Keratinocyte (primary cell): ENCODE results near the gene RAB11FIP4. TPM values are rescaled to one million over a fixed set of nuclear protein-coding genes. Genes with fewer than 3 reads are reported as not detected.

Experiments
- DNase-seq: peaks from one replicate; pipeline ENCODE4 v3.0.0-alpha.2; 2011; ENCODE audit warnings: low read depth, missing footprints, low spot score
- FAIRE-seq: peaks from 2 replicates; lab custom pipeline; 2011; peaks lifted over from hg19 to GRCh38; lab: Jason Lieb, UNC
- H2AFZ ChIP-seq: 2 replicates; pipeline ENCODE4 v1.6.0; 2012; ENCODE audit warnings: low read length, control low read depth, inconsistent platforms; ENCODE audit not compliant: control insufficient read depth
- H3K27ac ChIP-seq: 2 replicates; pipeline ENCODE4 v1.5.1; 2011; ENCODE audit warnings: low read length; ENCODE audit not compliant: control insufficient read depth, insufficient read depth
- H3K27me3 ChIP-seq: 3 replicates; pipeline ENCODE4 v1.6.0; 2011; ENCODE audit warnings: low read length; ENCODE audit not compliant: control insufficient read depth, insufficient read depth; ENCODE audit errors: extremely low read depth
- H3K36me3 ChIP-seq, 2 experiments: 2 replicates in 1 of 2; 3 replicates in 1 of 2; pipeline ENCODE4 v1.5.1; 2011; ENCODE audit warnings: low read length in 2 of 2, mild to moderate bottlenecking in 1 of 2; ENCODE audit not compliant: control insufficient read depth in 2 of 2, insufficient read depth in 2 of 2; ENCODE audit errors: extremely low read depth in 1 of 2
- H3K4me1 ChIP-seq: 3 replicates; pipeline ENCODE4 v1.5.1; 2011; ENCODE audit warnings: low read length; ENCODE audit not compliant: control insufficient read depth, insufficient read depth; ENCODE audit errors: extremely low read depth
- H3K4me2 ChIP-seq: 3 replicates; pipeline ENCODE4 v1.6.0; 2011; ENCODE audit warnings: low read depth, low read length; ENCODE audit not compliant: control insufficient read depth, insufficient read depth; ENCODE audit errors: extremely low read depth
- H3K4me3 ChIP-seq, 3 experiments: fragments of 200-600 bp in 1 of 3; sonication (generic) in 1 of 3; 2 replicates in 2 of 3; 3 replicates in 1 of 3; pipeline ENCODE4 v1.5.1; 2011 to 2016; ENCODE audit warnings: low read length in 3 of 3, mild to moderate bottlenecking in 3 of 3, control low read depth in 2 of 3, inconsistent platforms in 1 of 3, low read depth in 1 of 3, mixed read lengths in 1 of 3, mixed run types in 1 of 3, moderate library complexity in 1 of 3; ENCODE audit not compliant: control insufficient read depth in 2 of 3, insufficient read depth in 2 of 3; ENCODE audit errors: extremely low read depth in 1 of 3
- H3K79me2 ChIP-seq: 2 replicates; pipeline ENCODE4 v1.6.0; 2012; ENCODE audit warnings: low read length; ENCODE audit not compliant: control insufficient read depth, insufficient read depth
- H3K9ac ChIP-seq: 3 replicates; pipeline ENCODE4 v1.6.0; 2011; ENCODE audit warnings: low read length; ENCODE audit not compliant: control insufficient read depth, insufficient read depth; ENCODE audit errors: extremely low read depth
- H3K9me1 ChIP-seq: 3 replicates; pipeline ENCODE4 v1.6.0; 2011; ENCODE audit warnings: low read length; ENCODE audit not compliant: control insufficient read depth, insufficient read depth; ENCODE audit errors: extremely low read depth
- H3K9me3 ChIP-seq: 2 replicates; pipeline ENCODE4 v1.5.1; 2012; ENCODE audit warnings: low read depth, low read length; ENCODE audit not compliant: control insufficient read depth
- H4K20me1 ChIP-seq: 3 replicates; pipeline ENCODE4 v1.6.0; 2011; ENCODE audit warnings: low read length; ENCODE audit not compliant: control insufficient read depth, insufficient read depth; ENCODE audit errors: extremely low read depth
- EZH2 ChIP-seq: IDR thresholded peaks from one replicate; pipeline ENCODE4 v1.6.1; 2012; ENCODE audit warnings: inconsistent platforms, mild to moderate bottlenecking, low read length, moderate library complexity
- dilution Hi-C: fragments of 300-500 bp; cut with MboI; formaldehyde crosslinking; loops from one replicate; pipeline ENCODE4 v1.7.0; 2020; ENCODE audit warnings: low sequenced_read_pairs; ENCODE audit not compliant: extremely low pct_ligation_motif_present
- polyA plus RNA-seq, 5 experiments: library from polyadenylated mRNA; depleted of rRNA in 3 of 5; stranded (reverse) in 3 of 5; stranded (forward) in 1 of 5; unstranded in 1 of 5; fragments of >200 nt; gene quantifications; 1 replicate in 1 of 5; 2 replicates in 3 of 5; 3 replicates in 1 of 5; pipeline versions ENCODE4 v1.2.1 to v1.2.3, GENCODE V29; 2011 to 2012; ENCODE audit warnings: missing spikeins in 2 of 5, low read depth in 1 of 5, low replicate concordance in 1 of 5
- TF ChIP-seq, protein P1 (sequence below), 3 experiments: IDR thresholded peaks in 1 of 3; conservative IDR thresholded peaks in 1 of 3; optimal IDR thresholded peaks in 1 of 3; 2 replicates in 2 of 3; 3 replicates in 1 of 3; pipeline versions ENCODE3 to v1.5.1; 2011; ENCODE audit warnings: low read length in 3 of 3, mild to moderate bottlenecking in 3 of 3, moderate library complexity in 2 of 3, control low read depth in 1 of 3, inconsistent platforms in 1 of 3; ENCODE audit not compliant: insufficient read depth in 2 of 3; ENCODE audit errors: extremely low read depth in 1 of 3

The RAB11FIP4 gene
- polyA plus RNA-seq, 1 donor (not counting 4 experiments of a cell fraction or from before 2014, with no cell fraction given) = 9.1 TPM

GRCh38 chr17:31431098-31431851 is 39.8 kb downstream of the RAB11FIP4 start:
- no peaks in the 10 kb centered on the region for H3K36me3 ChIP-seq
- TF ChIP-seq, protein P1, sequence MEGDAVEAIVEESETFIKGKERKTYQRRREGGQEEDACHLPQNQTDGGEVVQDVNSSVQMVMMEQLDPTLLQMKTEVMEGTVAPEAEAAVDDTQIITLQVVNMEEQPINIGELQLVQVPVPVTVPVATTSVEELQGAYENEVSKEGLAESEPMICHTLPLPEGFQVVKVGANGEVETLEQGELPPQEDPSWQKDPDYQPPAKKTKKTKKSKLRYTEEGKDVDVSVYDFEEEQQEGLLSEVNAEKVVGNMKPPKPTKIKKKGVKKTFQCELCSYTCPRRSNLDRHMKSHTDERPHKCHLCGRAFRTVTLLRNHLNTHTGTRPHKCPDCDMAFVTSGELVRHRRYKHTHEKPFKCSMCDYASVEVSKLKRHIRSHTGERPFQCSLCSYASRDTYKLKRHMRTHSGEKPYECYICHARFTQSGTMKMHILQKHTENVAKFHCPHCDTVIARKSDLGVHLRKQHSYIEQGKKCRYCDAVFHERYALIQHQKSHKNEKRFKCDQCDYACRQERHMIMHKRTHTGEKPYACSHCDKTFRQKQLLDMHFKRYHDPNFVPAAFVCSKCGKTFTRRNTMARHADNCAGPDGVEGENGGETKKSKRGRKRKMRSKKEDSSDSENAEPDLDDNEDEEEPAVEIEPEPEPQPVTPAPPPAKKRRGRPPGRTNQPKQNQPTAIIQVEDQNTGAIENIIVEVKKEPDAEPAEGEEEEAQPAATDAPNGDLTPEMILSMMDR (optimal IDR thresholded peaks at IDR 0.05 in 1 of 3, IDR thresholded peaks at IDR 0.05 in 1 of 3, conservative IDR thresholded peaks at IDR 0.05 in 1 of 3; ENCODE audit: extremely low read depth in 1 of 3, insufficient read depth in 2 of 3, low read length in 3 of 3) = no peak
- no peak for TF ChIP-seq EZH2
- dilution Hi-C loops = loop anchor here (25.0 kb wide), 1 partner anchor 431 kb away; the partner anchor contains the start of gene COPRS
- no peaks in the 10 kb centered on the region for H3K9me3 ChIP-seq
- no peak for DNase-seq
- no peak overlapping the region for H3K9ac ChIP-seq
- no peaks in the 10 kb centered on the region for H3K4me1 ChIP-seq
- FAIRE-seq = no peak
- H4K20me1 ChIP-seq = no peaks in the 10 kb centered on the region
- no peak overlapping the region for H3K4me3 ChIP-seq
- no peaks in the 10 kb centered on the region for H3K9me1 ChIP-seq
- H2AFZ ChIP-seq = no peak overlapping the region
- H3K79me2 ChIP-seq = no peaks in the 10 kb centered on the region
- no peak overlapping the region for H3K4me2 ChIP-seq
- peaks cover 14% of the 10 kb centered on the region for H3K27me3 ChIP-seq
- H3K27ac ChIP-seq = no peak overlapping the region

DNA sequence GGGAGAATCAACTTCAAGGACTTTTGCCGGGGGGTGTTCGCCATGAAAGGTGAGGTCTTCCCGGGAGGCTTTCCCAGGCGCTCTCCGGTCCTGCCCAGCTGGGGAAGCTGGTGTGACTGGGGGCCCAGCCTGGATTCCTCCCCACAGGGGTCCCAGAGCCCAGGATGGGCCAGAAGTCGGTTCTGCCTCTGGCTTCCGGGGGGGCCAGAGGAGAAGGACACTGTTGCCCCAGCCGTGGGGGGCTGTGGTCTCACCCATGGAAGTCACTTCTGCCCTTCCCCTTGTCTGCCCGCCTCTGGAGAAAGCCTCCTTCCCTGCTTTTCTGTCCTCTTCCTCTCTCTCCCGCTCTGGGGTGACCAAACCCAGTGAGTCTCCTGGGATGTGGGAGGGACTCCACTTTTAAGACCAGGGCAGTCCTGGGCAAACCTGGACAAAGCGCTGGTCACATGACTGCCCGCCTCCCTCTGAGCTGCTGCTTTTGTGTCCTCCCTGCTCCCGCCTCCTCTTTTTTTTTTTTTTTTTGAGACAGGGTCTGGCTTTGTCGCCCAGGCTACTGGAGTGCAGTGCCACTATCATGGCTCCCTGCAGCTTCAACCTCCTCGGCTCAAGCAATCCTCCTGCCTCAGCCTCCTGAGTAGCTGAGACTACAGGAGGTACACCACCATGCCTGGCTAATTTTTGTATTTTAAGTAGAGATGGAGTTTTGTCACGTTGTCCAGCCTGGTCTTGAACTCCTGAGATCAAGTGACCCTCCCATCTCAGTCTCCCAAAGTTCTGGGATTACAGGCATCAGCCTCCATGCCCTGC is 40.6 kb downstream of the RAB11FIP4 start:
- DNase-seq (no peak), FAIRE-seq (no peak)
- Histone ChIP-seq H3K9me3 (no peaks in the 10 kb centered on the region), H3K9ac (no peak overlapping the region), H3K9me1 (no peaks in the 10 kb centered on the region), H3K4me3 (no peak overlapping the region), H3K4me2 (no peak overlapping the region), H4K20me1 (no peaks in the 10 kb centered on the region), H3K27me3 (peaks cover 14% of the 10 kb centered on the region), H3K79me2 (no peaks in the 10 kb centered on the region), H3K4me1 (no peaks in the 10 kb centered on the region), H2AFZ (no peak overlapping the region), H3K27ac (no peak overlapping the region), H3K36me3 (no peaks in the 10 kb centered on the region)
- no peak for TF ChIP-seq EZH2
- TF ChIP-seq, protein P1 (optimal IDR thresholded peaks at IDR 0.05 in 1 of 3, IDR thresholded peaks at IDR 0.05 in 1 of 3, conservative IDR thresholded peaks at IDR 0.05 in 1 of 3; ENCODE audit: extremely low read depth in 1 of 3, insufficient read depth in 2 of 3, low read length in 3 of 3) = no peak
- dilution Hi-C loops = loop anchor here (25.0 kb wide), 1 partner anchor 430 kb away; the partner anchor contains the start of gene COPRS
